H9 (cell line): ENCODE measurements around the gene ITPR3. TPM values are rescaled to one million over a fixed set of nuclear protein-coding genes. Genes with fewer than 3 reads are reported as not detected.
"Not testable (repeated sequence)": the region's sequence is repeated elsewhere in the genome, so short reads cannot be mapped to it uniquely, and the experiment has no call there.

ENCODE experiments used
- DNase-seq: peaks from one replicate; pipeline ENCODE4 v3.0.0-alpha.2; 2017
- H2AFZ ChIP-seq: one replicate; pipeline ENCODE4 v1.6.1; 2013; ENCODE audit warnings: mild to moderate bottlenecking, low read length, control low read depth, moderate library complexity
- H2AK5ac ChIP-seq: 2 replicates; pipeline ENCODE4 v1.6.1; 2013; ENCODE audit warnings: low read length, control low read depth, mixed read lengths; ENCODE audit not compliant: insufficient read length
- H2BK120ac ChIP-seq: one replicate; pipeline ENCODE4 v1.6.1; 2013; ENCODE audit warnings: low read depth, mild to moderate bottlenecking, low read length, control low read depth, inconsistent platforms; ENCODE audit not compliant: poor library complexity, severe bottlenecking
- H2BK12ac ChIP-seq: 2 replicates; pipeline ENCODE4 v1.6.1; 2013; ENCODE audit warnings: low read length, control low read depth, mixed read lengths, low read depth; ENCODE audit not compliant: insufficient read length
- H2BK15ac ChIP-seq: 2 replicates; pipeline ENCODE4 v1.6.1; 2013; ENCODE audit warnings: low read depth, low read length, control low read depth
- H2BK20ac ChIP-seq: one replicate; pipeline ENCODE4 v1.6.1; 2013; ENCODE audit warnings: low read depth, mild to moderate bottlenecking, low read length, control low read depth, inconsistent platforms; ENCODE audit not compliant: poor library complexity, severe bottlenecking
- H2BK5ac ChIP-seq: 2 replicates; pipeline ENCODE4 v1.6.1; 2013; ENCODE audit warnings: low read length, control low read depth, mixed read lengths; ENCODE audit not compliant: insufficient read length
- H3K14ac ChIP-seq: 2 replicates; pipeline ENCODE4 v1.6.1; 2013; ENCODE audit warnings: low read length, control low read depth; ENCODE audit not compliant: insufficient read depth
- H3K18ac ChIP-seq: 2 replicates; pipeline ENCODE4 v1.6.1; 2013; ENCODE audit warnings: low read depth, mild to moderate bottlenecking, mixed read lengths, low read length, control low read depth; ENCODE audit not compliant: insufficient read length
- H3K23ac ChIP-seq: 2 replicates; pipeline ENCODE4 v1.6.1; 2013; ENCODE audit warnings: low read length, control low read depth, mixed read lengths, low read depth; ENCODE audit not compliant: insufficient read length
- H3K23me2 ChIP-seq: 2 replicates; pipeline ENCODE4 v1.6.1; 2013; ENCODE audit warnings: low read depth, mild to moderate bottlenecking, mixed read lengths, low read length, control low read depth; ENCODE audit not compliant: insufficient read length, poor library complexity, severe bottlenecking
- H3K27ac ChIP-seq: 2 replicates; pipeline ENCODE4 v1.5.1; 2013; ENCODE audit warnings: low read length, control low read depth, mixed read lengths, low read depth; ENCODE audit not compliant: insufficient read length
- H3K27me3 ChIP-seq: 2 replicates; pipeline ENCODE4 v1.6.1; 2013; ENCODE audit warnings: low read length, control low read depth, inconsistent platforms; ENCODE audit not compliant: insufficient read depth
- H3K4ac ChIP-seq: 2 replicates; pipeline ENCODE4 v1.6.1; 2013; ENCODE audit warnings: low read depth, mild to moderate bottlenecking, control low read depth, inconsistent platforms, low read length, moderate library complexity
- H3K4me1 ChIP-seq: 2 replicates; pipeline ENCODE4 v1.6.1; 2013; ENCODE audit warnings: low read length, control low read depth, inconsistent platforms; ENCODE audit not compliant: insufficient read depth
- H3K4me2 ChIP-seq: 2 replicates; pipeline ENCODE4 v1.6.1; 2013; ENCODE audit warnings: low read length, control low read depth, mixed read lengths; ENCODE audit not compliant: insufficient read length, insufficient read depth
- H3K56ac ChIP-seq: 2 replicates; pipeline ENCODE4 v1.6.1; 2013; ENCODE audit warnings: low read depth, mild to moderate bottlenecking, mixed read lengths, low read length, control low read depth; ENCODE audit not compliant: insufficient read length
- H3K79me1 ChIP-seq: 2 replicates; pipeline ENCODE4 v1.6.1; 2013; ENCODE audit warnings: low read depth, mild to moderate bottlenecking, moderate library complexity, low read length, control low read depth, inconsistent platforms; ENCODE audit not compliant: insufficient read depth, poor library complexity, severe bottlenecking
- H3K79me2 ChIP-seq: 2 replicates; pipeline ENCODE4 v1.6.1; 2013; ENCODE audit warnings: low read length, control low read depth, inconsistent platforms; ENCODE audit not compliant: insufficient read depth
- H3K9ac ChIP-seq: 2 replicates; pipeline ENCODE4 v1.6.1; 2013; ENCODE audit warnings: low read length, control low read depth, mixed read lengths; ENCODE audit not compliant: insufficient read length; ENCODE audit errors: extremely low read depth
- H3K9me3 ChIP-seq: one replicate; pipeline ENCODE4 v1.6.1; 2013; ENCODE audit warnings: low read depth, low read length, inconsistent platforms; ENCODE audit not compliant: control insufficient read depth
- H3T11ph ChIP-seq: one replicate; pipeline ENCODE4 v1.6.1; 2013; ENCODE audit warnings: mild to moderate bottlenecking, low read length, control low read depth, inconsistent platforms
- H4K20me1 ChIP-seq: one replicate; pipeline ENCODE4 v1.6.1; 2013; ENCODE audit not compliant: control insufficient read depth, insufficient read length, insufficient read depth
- H4K5ac ChIP-seq: 2 replicates; pipeline ENCODE4 v1.6.1; 2013; ENCODE audit warnings: low read depth, mild to moderate bottlenecking, mixed read lengths, low read length, control low read depth; ENCODE audit not compliant: insufficient read length
- H4K8ac ChIP-seq: replicated peaks from 2 replicates; pipeline ENCODE4 v1.6.1; 2013; ENCODE audit warnings: low read length, control low read depth, mixed read lengths, low read depth; ENCODE audit not compliant: insufficient read length
- H4K91ac ChIP-seq: 2 replicates; pipeline ENCODE4 v1.6.1; 2013; ENCODE audit warnings: low read depth, mild to moderate bottlenecking, moderate library complexity, mixed read lengths, low read length, control low read depth; ENCODE audit not compliant: insufficient read length
- H3K27ac Mint-ChIP-seq, 3 experiments: 2 replicates in 2 of 3; 3 replicates in 1 of 3; pipeline ENCODE4 v1.8.0; 2020 to 2021; ENCODE audit warnings: mixed read lengths in 3 of 3, mild to moderate bottlenecking in 1 of 3, moderate library complexity in 1 of 3
- H3K27me3 Mint-ChIP-seq: 2 replicates; pipeline ENCODE4 v1.8.0; 2021; ENCODE audit warnings: low read depth, mild to moderate bottlenecking, moderate library complexity, mixed read lengths
- H3K36me3 Mint-ChIP-seq, 3 experiments: 2 replicates in 2 of 3; 3 replicates in 1 of 3; pipeline ENCODE4 v1.8.0; 2020 to 2021; ENCODE audit warnings: low read depth in 3 of 3, mixed read lengths in 3 of 3; ENCODE audit not compliant: insufficient read depth in 1 of 3
- H3K4me1 Mint-ChIP-seq, 2 experiments: 2 replicates each; pipeline ENCODE4 v1.8.0; 2020; ENCODE audit warnings: mixed read lengths in 2 of 2
- H3K4me3 Mint-ChIP-seq, 2 experiments: 2 replicates in 1 of 2; 3 replicates in 1 of 2; pipeline ENCODE4 v1.8.0; 2020 to 2021; ENCODE audit warnings: mild to moderate bottlenecking in 2 of 2, mixed read lengths in 2 of 2, moderate library complexity in 1 of 2
- H3K9me3 Mint-ChIP-seq, 2 experiments: 2 replicates in 1 of 2; 3 replicates in 1 of 2; pipeline ENCODE4 v1.8.0; 2020; ENCODE audit warnings: mild to moderate bottlenecking in 2 of 2, mixed read lengths in 2 of 2, moderate library complexity in 1 of 2
- WGBS: extraction: QIAGEN DNeasy Blood & Tissue Kit; methylation state at CpG from one replicate; pipeline ENCODE4 v1.1.7; 2013; ENCODE audit warnings: missing lambda C conversion rate, low lambda C conversion rate, mixed read lengths; ENCODE audit not compliant: insufficient read length; ENCODE audit errors: extremely low coverage; 5-methylcytosine and 5-hydroxymethylcytosine counted together
- total RNA-seq: library from RNA; stranded (reverse); gene quantifications from 2 replicates; pipeline ENCODE4 v1.2.1, GENCODE V29; 2021
- TF ChIP-seq, protein P1 (sequence below): fragments of 200-600 bp; sonication (generic); conservative IDR thresholded peaks from 3 replicates; pipeline ENCODE4 v1.8.0; 2021; ENCODE audit warnings: antibody characterized with exemption, mild to moderate bottlenecking

ITPR3 gene
- total RNA-seq, 1 experiment from 2014 or later, result 40.3 TPM

DNA sequence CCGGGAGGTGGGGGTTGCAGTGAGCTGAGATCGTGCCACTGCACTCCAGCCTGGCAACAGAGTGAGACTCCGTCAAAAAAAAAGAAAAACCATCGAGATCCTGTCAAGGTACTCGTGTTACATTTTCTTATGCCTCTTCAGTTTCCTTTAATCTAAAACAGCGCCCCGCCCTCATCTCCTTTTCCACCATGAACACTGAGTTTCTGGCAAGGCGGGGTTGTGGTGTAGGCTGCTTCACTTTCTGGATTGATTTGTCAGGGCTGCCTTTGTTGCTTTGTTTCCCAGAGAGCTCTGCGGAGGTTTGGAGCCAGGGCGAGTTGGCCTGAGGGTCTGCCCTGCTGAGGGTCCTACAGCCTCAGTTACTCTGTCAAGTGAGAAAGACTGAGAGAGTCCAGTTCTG lies 8.9 kb downstream of the ITPR3 start:
- peaks cover 45 to 57% of the 10 kb centered on the region in 2 experiments for H3K4me1 Mint-ChIP-seq
- Histone ChIP-seq H2AK5ac (no peak overlapping the region), H3K18ac (no peak overlapping the region), H3K79me1 (no peaks in the 10 kb centered on the region), H2BK120ac (no peak overlapping the region), H4K8ac (no peak overlapping the region), H4K91ac (no peak overlapping the region), H3K9me3 (no peaks in the 10 kb centered on the region), H3K79me2 (no peaks in the 10 kb centered on the region), H3K4me2 (no peak overlapping the region), H4K5ac (no peak overlapping the region), H3K23ac (no peak overlapping the region), H3K27ac (no peak overlapping the region), H3K27me3 (no peaks in the 10 kb centered on the region), H3K14ac (no peak overlapping the region), H3K9ac (no peak overlapping the region), H3K56ac (no peak overlapping the region), H2BK20ac (no peak overlapping the region), H3K23me2 (peaks cover 11% of the 10 kb centered on the region), H2BK5ac (no peak overlapping the region), H4K20me1 (no peaks in the 10 kb centered on the region), H3T11ph (no peak overlapping the region), H2BK12ac (no peak overlapping the region), H2BK15ac (no peak overlapping the region), H3K4ac (no peak overlapping the region), H2AFZ (no peak overlapping the region), H3K4me1 (no peaks in the 10 kb centered on the region; the same call in 1 of the 2 replicates)
- H3K27me3 Mint-ChIP-seq, result peaks cover 13% of the 10 kb centered on the region
- TF ChIP-seq, protein P1, sequence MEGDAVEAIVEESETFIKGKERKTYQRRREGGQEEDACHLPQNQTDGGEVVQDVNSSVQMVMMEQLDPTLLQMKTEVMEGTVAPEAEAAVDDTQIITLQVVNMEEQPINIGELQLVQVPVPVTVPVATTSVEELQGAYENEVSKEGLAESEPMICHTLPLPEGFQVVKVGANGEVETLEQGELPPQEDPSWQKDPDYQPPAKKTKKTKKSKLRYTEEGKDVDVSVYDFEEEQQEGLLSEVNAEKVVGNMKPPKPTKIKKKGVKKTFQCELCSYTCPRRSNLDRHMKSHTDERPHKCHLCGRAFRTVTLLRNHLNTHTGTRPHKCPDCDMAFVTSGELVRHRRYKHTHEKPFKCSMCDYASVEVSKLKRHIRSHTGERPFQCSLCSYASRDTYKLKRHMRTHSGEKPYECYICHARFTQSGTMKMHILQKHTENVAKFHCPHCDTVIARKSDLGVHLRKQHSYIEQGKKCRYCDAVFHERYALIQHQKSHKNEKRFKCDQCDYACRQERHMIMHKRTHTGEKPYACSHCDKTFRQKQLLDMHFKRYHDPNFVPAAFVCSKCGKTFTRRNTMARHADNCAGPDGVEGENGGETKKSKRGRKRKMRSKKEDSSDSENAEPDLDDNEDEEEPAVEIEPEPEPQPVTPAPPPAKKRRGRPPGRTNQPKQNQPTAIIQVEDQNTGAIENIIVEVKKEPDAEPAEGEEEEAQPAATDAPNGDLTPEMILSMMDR, result no peak
- DNase-seq, result no peak
- H3K9me3 Mint-ChIP-seq, result no peaks in the 10 kb centered on the region
- WGBS, result no CpG with 5 or more reads among the region's 10 CpGs
- H3K27ac Mint-ChIP-seq, result peak overlapping the region in 1 of 3 experiments; percentile 72; a peak in 1 of 7 replicates
- peaks cover 0 to 4% (median 0%) of the 10 kb centered on the region in 3 experiments; a peak in 1 of 7 replicates for H3K36me3 Mint-ChIP-seq
- H3K4me3 Mint-ChIP-seq, result no peak overlapping the region

DNA sequence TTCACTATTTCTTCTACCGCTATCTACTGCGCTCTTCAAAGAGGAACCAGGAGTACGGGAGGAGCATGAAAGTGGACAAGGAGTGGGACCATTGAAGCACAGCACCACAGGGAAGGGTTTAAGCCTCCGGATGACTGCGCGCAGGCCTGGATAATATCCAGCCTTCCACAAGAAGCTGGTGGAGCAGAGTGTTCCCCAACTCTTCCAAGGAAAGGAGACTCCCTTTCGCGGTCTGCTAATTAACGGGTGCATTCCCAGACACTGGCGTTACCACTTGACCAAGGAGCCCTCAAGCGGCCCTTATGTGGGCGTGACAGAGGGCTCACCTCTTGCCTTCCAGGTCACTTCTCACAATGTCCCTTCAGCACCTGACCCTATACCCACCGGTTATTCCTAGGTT lies 10.4 kb downstream of the ITPR3 start:
- peaks cover 11% of the 10 kb centered on the region for H3K23me2 ChIP-seq
- H3K4me3 Mint-ChIP-seq, H3K79me1 ChIP-seq, H3K23ac ChIP-seq, H3K56ac ChIP-seq, H2BK12ac ChIP-seq, H4K91ac ChIP-seq, H3K14ac ChIP-seq, H2BK120ac ChIP-seq, H3K18ac ChIP-seq, H3K27me3 ChIP-seq, H4K5ac ChIP-seq, H3K4me2 ChIP-seq, H2BK20ac ChIP-seq, H2BK5ac ChIP-seq, H4K20me1 ChIP-seq, H3K79me2 ChIP-seq, H3K27ac ChIP-seq, H2AK5ac ChIP-seq, H3K9me3 ChIP-seq, H2BK15ac ChIP-seq, H2AFZ ChIP-seq, DNase-seq, H3K36me3 Mint-ChIP-seq, H3K9me3 Mint-ChIP-seq, H3K9ac ChIP-seq, H3K4me1 ChIP-seq, H3K4ac ChIP-seq, H4K8ac ChIP-seq, H3T11ph ChIP-seq: not testable (repeated sequence)
- H3K4me1 Mint-ChIP-seq, result peaks cover 56 to 62% of the 10 kb centered on the region in 2 experiments
- peak overlapping the region in 2 of 3 experiments; percentile 5 to 24; a peak in 1 of 7 replicates for H3K27ac Mint-ChIP-seq
- WGBS, result no CpG with 5 or more reads among the region's 13 CpGs
- peaks cover 17% of the 10 kb centered on the region for H3K27me3 Mint-ChIP-seq
